ENCODE measurements around the gene CATSPER2. TPM values are rescaled to one million over a fixed set of nuclear protein-coding genes. Genes with fewer than 3 reads are reported as not detected.
"Not testable (repeated sequence)": the region's sequence is repeated elsewhere in the genome, so short reads cannot be mapped to it uniquely, and the experiment has no call there.

The CATSPER2 gene
- total RNA-seq, 2 donors from 2014 or later, result 3.1 to 3.2 TPM

- DNase-seq (ENCODE audit: low spot score); intact Hi-C loops (cut with DNase I): not testable (repeated sequence)
Observed at GRCh38 chr15:43600200-43600599, 48.4 kb downstream of the CATSPER2 start.

GRCh38 chr15:43599131-43599530 lies 49.5 kb downstream of the CATSPER2 start:
- intact Hi-C loops (cut with DNase I); DNase-seq (ENCODE audit: low spot score): not testable (repeated sequence)

- intact Hi-C loops (cut with DNase I); DNase-seq (ENCODE audit: low spot score): not testable (repeated sequence)
Observed at GRCh38 chr15:43593328-43594190, 55.1 kb downstream of the CATSPER2 start, which contains the start of gene CKMT1B. TSS of gene CKMT1B (plus strand) at chr15:43594027. CDS start at chr15:43594219, 192 bp downstream.

GRCh38 chr15:43592841-43593240 lies 55.8 kb downstream of the CATSPER2 start:
- intact Hi-C loops (cut with DNase I); DNase-seq (ENCODE audit: low spot score): not testable (repeated sequence)

- intact Hi-C loops (cut with DNase I), result not testable (repeated sequence)
Observed at GRCh38 chr15:43589778-43590466, 58.7 kb downstream of the CATSPER2 start, which contains the start of gene PPIP5K1. TSS of gene PPIP5K1 (minus strand) at chr15:43590208. CDS start at chr15:43584504, 5,704 bp downstream.

More at GRCh38 chr15:43589778-43590466, 58.7 kb downstream of the CATSPER2 start, which contains the start of gene PPIP5K1:
- not testable (repeated sequence) for DNase-seq (ENCODE audit: low spot score)

Other genes with a start within 250 kb of the CATSPER2 start
- 10 to 100 TPM; 30.5 to 35.7 TPM for gene TP53BP1, start 155.7 kb downstream of the CATSPER2 start, total RNA-seq
- gene MAP1A, start 131.2 kb downstream of the CATSPER2 start, total RNA-seq, result 10 to 100 TPM; 66.8 to 67.7 TPM
- 10 to 100 TPM; 22.7 to 31.5 TPM for gene PPIP5K1, start 58.6 kb downstream of the CATSPER2 start, total RNA-seq
- not detected for gene CKMT1B, start 54.8 kb downstream of the CATSPER2 start, total RNA-seq
- gene STRC, start 30.0 kb downstream of the CATSPER2 start, total RNA-seq, result under 1 TPM; 0.19 to 0.56 TPM
- not detected for gene CKMT1A, start 45.0 kb upstream of the CATSPER2 start, total RNA-seq
- gene PDIA3, start 97.6 kb upstream of the CATSPER2 start, total RNA-seq, result 100 to 1,000 TPM; 258 to 368 TPM
- gene ELL3, start 128.1 kb upstream of the CATSPER2 start, total RNA-seq, result 1 to 10 TPM; 2.2 TPM
- 100 to 1,000 TPM; 618 to 766 TPM for gene SERF2, start 143.5 kb upstream of the CATSPER2 start, total RNA-seq
- gene SERINC4, start 151.4 kb upstream of the CATSPER2 start, total RNA-seq, result not detected
- gene HYPK, start 151.8 kb upstream of the CATSPER2 start, total RNA-seq, result 10 to 100 TPM; 11.3 to 11.9 TPM
- gene MFAP1, start 175.8 kb upstream of the CATSPER2 start, total RNA-seq, result 10 to 100 TPM; 16.6 to 17.7 TPM
- 1 to 10 TPM; 3.9 to 6.2 TPM for gene WDR76, start 178.2 kb upstream of the CATSPER2 start, total RNA-seq